ENCODE data around the gene ADCY2.

Gene ADCY2

DNA sequence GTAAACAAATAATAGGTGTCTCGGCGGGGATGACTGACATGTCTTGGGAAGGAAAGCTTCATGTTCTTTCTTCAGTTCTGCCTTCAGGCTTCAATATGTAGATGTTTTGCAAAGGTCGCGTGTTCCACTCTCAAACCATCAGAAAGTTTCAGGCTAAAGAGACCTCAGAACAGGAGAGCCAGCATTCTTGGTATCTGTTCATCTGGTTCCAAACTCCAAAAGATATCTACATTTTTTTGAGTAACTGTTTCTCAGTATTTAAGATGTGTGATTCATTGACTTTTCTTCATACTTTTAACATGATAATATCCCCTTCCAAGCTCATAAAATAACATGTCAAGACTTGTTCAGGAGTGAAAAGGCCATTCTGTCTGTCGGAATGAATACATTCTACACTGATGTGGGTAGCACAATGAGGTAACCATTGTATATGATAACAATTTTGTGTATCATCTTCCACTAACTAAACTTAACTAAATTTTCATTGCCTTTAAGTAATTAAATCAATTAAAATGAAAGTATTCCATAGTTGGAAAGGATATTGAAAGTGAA lies 271.4 kb downstream of the ADCY2 start:
- Mint-ChIP-seq H3K9me3 (peaks cover 4% of the 10 kb centered on the region), H3K27me3 (peaks cover 1% of the 10 kb centered on the region), H3K4me1 (no peaks in the 10 kb centered on the region), H3K4me3 (no peak overlapping the region), H3K27ac (no peak overlapping the region), H3K36me3 (no peaks in the 10 kb centered on the region)

DNA sequence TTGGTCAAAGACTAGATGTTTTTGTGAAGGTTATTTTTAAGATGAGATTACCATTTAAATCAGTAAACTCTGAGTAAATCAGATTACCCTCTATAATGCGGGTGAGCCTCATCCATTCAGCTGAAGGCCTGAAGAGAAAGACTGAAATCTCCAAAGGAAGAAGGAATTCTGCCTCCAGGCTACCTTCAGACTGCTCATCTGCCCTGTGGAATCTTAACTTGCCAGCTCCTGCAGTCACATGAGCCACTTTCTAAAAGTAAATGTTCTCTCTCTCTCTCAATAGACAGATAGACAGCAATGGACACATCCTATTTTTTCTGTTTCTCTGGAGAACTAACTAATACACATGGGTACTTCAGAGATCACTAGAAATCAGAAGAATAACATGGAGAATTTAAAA lies 272.2 kb downstream of the ADCY2 start:
- no peaks in the 10 kb centered on the region for H3K36me3 Mint-ChIP-seq
- H3K9me3 Mint-ChIP-seq = peaks cover 4% of the 10 kb centered on the region
- H3K4me3 Mint-ChIP-seq = no peak overlapping the region
- no peak overlapping the region for H3K27ac Mint-ChIP-seq
- peaks cover 1% of the 10 kb centered on the region for H3K27me3 Mint-ChIP-seq
- H3K4me1 Mint-ChIP-seq = no peaks in the 10 kb centered on the region

DNA sequence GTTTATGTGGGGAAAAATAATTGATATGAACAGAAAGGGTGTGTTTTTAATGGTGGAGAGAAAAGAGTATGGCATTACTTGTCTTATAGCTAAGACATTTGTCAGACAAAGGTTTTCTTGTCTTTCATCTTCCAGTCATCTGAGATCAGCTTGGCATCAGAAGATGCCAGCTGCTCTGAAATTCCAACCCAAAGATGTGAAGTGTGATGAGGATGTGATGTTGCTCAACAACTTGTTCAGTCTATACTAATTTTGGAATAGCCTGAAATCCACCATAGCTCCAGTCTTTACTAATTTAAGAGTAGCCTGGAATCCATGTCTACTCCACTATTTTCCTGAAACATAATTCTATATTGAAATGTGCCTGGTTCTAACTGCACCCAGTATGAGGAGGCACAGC lies 272.7 kb downstream of the ADCY2 start:
- Mint-ChIP-seq H3K27me3 (peaks cover 1% of the 10 kb centered on the region), H3K27ac (no peak overlapping the region), H3K9me3 (peaks cover 4% of the 10 kb centered on the region), H3K4me1 (no peaks in the 10 kb centered on the region), H3K4me3 (no peak overlapping the region), H3K36me3 (no peaks in the 10 kb centered on the region)

DNA sequence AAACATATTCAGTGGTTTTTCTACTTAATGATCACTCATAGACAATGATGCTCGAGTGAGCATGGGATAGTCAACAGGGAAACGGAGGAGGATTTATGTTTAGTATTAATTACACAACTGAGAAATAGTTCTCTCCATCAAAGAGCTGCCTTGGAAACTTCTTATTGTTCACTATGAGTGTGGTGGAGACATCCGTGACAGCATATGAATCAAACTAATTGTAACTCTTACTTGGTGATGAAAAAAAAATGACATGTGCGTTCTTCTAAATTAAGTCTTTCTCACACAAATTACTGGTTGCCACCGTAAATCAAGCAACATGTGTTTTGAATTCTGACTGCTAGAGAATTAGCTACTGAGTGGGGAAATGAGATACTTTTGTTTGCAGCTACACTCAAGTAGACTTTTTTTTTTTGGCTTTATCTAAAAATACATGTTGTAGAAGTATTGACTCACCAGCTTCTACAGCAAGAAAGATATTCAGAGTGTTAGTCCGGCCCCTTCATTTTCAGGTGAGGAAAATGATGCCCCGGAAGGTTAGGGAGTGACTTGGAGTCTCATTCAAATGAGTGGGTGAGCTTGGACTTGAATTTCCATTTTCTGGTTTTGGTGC lies 275.5 kb downstream of the ADCY2 start:
- no peak overlapping the region for H3K4me3 Mint-ChIP-seq
- peaks cover 1% of the 10 kb centered on the region for H3K27me3 Mint-ChIP-seq
- H3K9me3 Mint-ChIP-seq = peaks cover 4% of the 10 kb centered on the region
- H3K36me3 Mint-ChIP-seq = no peaks in the 10 kb centered on the region
- no peaks in the 10 kb centered on the region for H3K4me1 Mint-ChIP-seq
- H3K27ac Mint-ChIP-seq = no peak overlapping the region

DNA sequence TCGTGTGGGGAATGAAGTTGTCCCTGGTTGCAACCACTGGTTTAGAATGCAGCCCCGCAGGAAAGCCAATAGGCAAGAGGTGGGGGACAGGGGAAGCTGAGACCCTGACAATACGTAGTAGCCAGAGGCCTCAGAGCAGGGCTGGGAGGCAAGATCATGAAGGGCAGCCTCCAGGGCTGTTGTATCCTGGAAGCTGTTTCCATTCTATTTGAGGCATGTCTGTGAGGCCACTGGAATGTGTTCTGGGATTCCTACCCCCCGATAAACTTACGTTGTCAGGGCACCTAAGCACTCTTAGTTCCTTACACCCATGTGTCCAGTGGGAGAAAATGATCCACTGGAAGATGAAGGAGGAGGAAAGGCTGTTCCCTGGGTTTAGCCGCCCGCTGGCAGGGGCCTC lies 277.7 kb downstream of the ADCY2 start:
- no peak overlapping the region for H3K27ac Mint-ChIP-seq
- no peaks in the 10 kb centered on the region for H3K4me1 Mint-ChIP-seq
- H3K27me3 Mint-ChIP-seq = peaks cover 1% of the 10 kb centered on the region
- peaks cover 4% of the 10 kb centered on the region for H3K9me3 Mint-ChIP-seq
- no peak overlapping the region for H3K4me3 Mint-ChIP-seq
- no peaks in the 10 kb centered on the region for H3K36me3 Mint-ChIP-seq

DNA sequence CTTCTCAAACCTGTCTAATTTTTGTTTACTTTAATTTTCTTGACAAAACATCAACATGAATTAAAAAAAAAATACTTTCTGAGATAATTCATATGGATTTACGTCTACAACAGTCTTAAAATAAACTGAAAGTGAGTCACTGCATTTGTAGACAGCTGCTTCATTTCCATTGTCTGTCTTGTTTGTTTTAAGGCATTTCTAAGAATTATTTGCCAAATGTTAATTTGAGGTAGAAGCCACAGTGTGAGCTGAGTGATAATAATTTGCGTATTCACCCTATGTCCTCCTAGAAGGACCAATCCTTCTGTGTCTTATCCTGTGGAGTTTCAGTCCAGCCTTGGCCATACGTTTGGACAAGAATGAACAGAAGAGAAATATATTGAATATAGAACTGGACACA lies 280.5 kb downstream of the ADCY2 start:
- Mint-ChIP-seq H3K4me1 (no peaks in the 10 kb centered on the region), H3K9me3 (no peaks in the 10 kb centered on the region), H3K27me3 (no peaks in the 10 kb centered on the region), H3K36me3 (no peaks in the 10 kb centered on the region), H3K27ac (no peak overlapping the region), H3K4me3 (no peak overlapping the region)

DNA sequence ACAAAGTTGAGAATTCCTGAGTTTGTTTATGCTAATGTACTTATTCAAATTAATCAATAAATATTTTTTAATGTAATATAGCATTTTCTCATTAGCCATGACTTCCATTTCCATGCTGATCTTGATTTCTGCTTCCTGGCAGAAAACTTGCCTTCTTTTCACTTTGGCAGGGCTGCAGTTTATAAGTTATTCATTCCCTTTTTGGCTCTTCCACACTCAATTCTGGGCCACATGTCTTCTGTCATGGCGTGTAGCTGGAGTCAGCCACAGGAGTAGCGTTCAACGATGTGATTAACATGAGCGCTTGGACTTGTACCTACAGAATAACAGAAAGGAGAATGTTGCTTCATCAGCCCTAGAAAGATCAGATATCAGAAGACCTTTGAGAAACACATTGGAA lies 282.1 kb downstream of the ADCY2 start:
- no peaks in the 10 kb centered on the region for H3K4me1 Mint-ChIP-seq
- H3K36me3 Mint-ChIP-seq = no peaks in the 10 kb centered on the region
- H3K9me3 Mint-ChIP-seq = no peaks in the 10 kb centered on the region
- no peak overlapping the region for H3K27ac Mint-ChIP-seq
- no peaks in the 10 kb centered on the region for H3K27me3 Mint-ChIP-seq
- no peak overlapping the region for H3K4me3 Mint-ChIP-seq

DNA sequence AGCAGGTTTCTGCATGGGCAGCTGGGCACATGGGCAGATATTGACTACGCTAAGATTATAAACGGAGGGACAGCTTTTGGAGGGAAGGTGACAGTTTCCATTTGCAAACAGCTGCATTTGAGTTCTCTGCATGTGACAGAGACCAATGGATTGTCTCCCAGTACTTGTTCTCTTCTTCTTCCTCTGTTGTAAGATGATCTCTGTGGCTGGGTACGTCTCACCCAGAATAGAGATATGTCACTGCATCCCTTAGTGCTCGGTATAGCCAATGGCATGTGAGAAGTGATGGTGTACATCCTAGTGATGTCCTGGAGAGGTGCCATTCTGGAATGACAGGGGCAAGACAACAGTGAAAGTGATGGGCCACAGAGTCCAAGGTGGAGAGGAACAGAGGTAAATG lies 283.7 kb downstream of the ADCY2 start:
- Mint-ChIP-seq H3K36me3 (no peaks in the 10 kb centered on the region), H3K27me3 (no peaks in the 10 kb centered on the region), H3K27ac (no peak overlapping the region), H3K9me3 (no peaks in the 10 kb centered on the region), H3K4me1 (no peaks in the 10 kb centered on the region), H3K4me3 (no peak overlapping the region)

DNA sequence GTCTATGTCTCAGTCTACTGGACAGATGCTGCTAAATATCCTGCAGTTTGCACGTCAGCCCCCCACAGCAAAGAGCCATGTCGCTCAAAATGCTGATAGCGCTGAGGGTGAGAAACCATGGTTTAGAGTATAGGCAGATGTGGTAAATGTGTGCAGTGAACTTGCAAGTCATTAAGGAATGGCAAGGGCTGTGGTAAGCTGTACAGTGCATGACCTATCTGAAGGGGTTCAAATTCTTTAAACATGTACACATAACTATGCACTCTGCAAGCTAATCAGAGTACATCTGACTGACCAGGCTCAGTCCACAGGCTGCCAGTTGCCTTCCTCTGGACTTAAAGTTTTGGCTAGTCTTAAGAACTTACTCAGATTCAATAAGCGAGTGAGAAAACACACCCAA lies 284.3 kb downstream of the ADCY2 start:
- H3K9me3 Mint-ChIP-seq = no peaks in the 10 kb centered on the region
- H3K36me3 Mint-ChIP-seq = no peaks in the 10 kb centered on the region
- no peak overlapping the region for H3K27ac Mint-ChIP-seq
- peaks cover 2% of the 10 kb centered on the region for H3K27me3 Mint-ChIP-seq
- H3K4me1 Mint-ChIP-seq = no peaks in the 10 kb centered on the region
- no peak overlapping the region for H3K4me3 Mint-ChIP-seq

DNA sequence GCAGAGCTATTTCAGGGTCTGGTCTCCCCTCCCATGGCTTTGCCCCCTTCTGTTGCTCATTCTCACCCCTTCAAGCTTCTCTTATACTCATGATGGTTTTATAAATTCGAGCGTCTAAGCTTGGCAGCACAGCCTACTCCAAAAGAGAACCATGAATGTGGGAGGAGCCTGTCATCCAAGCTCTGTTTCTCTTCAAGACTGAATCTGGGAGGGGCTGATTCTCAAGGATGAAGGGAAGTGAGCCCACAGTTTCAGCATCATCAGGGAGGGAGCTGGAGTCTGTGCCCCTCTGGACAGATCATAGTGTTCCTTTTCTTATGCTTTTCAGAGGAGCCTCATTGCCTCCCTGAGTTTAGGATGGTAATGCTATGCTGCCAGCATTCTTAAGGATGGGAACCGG lies 286.4 kb downstream of the ADCY2 start:
- Mint-ChIP-seq H3K4me1 (no peaks in the 10 kb centered on the region), H3K27me3 (peaks cover 2% of the 10 kb centered on the region), H3K9me3 (no peaks in the 10 kb centered on the region), H3K27ac (no peak overlapping the region), H3K4me3 (no peak overlapping the region), H3K36me3 (no peaks in the 10 kb centered on the region)

DNA sequence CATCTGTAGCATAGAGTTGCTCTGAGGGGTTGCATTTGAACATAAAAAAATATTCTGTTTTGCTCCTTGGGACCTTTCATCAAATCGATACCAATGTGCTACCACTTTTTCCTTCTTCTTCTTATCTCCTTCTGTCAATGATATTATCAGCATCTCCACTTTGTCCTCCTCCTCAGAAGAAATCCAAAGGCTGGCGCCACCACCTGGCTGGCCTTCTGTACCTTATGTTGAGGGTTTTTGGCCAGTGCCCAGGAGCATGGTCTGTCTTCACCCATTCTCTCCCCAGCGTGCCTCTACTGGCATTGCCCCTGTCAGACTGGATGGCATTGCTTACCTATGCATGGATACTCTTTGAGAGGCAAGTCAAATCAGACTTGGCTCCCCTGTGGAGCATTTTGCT lies 287.8 kb downstream of the ADCY2 start:
- Mint-ChIP-seq H3K4me3 (no peak overlapping the region), H3K27me3 (peaks cover 2% of the 10 kb centered on the region), H3K4me1 (no peaks in the 10 kb centered on the region), H3K27ac (no peak overlapping the region), H3K36me3 (no peaks in the 10 kb centered on the region), H3K9me3 (no peaks in the 10 kb centered on the region)

DNA sequence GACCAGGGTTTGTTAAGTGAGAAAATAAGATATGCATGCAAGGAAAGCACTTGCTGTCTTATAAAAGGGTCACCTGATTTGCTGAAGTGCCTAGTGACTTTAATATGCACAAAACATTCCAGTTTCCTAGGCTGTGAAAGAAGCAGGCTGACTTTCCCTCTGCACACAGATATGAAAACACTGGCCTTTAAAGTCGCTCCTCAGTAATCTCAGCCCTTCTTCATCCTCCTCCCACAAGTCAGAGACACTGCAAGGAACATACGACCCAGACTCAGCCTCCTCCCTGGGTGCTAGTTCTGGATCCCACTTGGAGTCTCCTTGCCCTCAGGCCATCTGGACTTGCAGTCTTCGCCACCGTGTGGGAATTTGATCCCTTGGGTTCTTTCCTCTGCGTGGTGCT lies 288.9 kb downstream of the ADCY2 start:
- H3K27me3 Mint-ChIP-seq = peaks cover 2% of the 10 kb centered on the region
- H3K4me3 Mint-ChIP-seq = no peak overlapping the region
- no peaks in the 10 kb centered on the region for H3K36me3 Mint-ChIP-seq
- H3K4me1 Mint-ChIP-seq = no peaks in the 10 kb centered on the region
- no peak overlapping the region for H3K27ac Mint-ChIP-seq
- H3K9me3 Mint-ChIP-seq = no peaks in the 10 kb centered on the region

DNA sequence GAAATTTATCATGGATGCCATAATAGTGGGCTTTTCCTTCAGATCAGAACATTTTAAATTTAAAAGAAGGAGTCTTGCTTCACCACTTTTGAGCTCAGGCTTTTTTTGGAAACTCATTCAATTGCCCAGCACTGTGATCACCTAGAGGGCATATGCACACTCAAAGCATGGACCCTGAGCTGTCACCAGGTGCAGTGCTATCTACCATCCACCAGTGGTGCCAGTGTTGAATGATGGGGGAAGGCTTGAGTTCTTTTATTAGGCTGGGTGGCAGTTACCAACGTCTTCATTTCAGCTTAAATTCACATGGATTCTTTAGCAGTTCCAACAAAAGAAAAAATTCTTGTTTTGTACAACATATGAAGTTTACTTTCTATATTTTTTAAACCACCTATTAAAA lies 290.9 kb downstream of the ADCY2 start:
- H3K4me3 Mint-ChIP-seq = no peak overlapping the region
- H3K27ac Mint-ChIP-seq = no peak overlapping the region
- H3K4me1 Mint-ChIP-seq = no peaks in the 10 kb centered on the region
- no peaks in the 10 kb centered on the region for H3K36me3 Mint-ChIP-seq
- no peaks in the 10 kb centered on the region for H3K9me3 Mint-ChIP-seq
- H3K27me3 Mint-ChIP-seq = peaks cover 2% of the 10 kb centered on the region

DNA sequence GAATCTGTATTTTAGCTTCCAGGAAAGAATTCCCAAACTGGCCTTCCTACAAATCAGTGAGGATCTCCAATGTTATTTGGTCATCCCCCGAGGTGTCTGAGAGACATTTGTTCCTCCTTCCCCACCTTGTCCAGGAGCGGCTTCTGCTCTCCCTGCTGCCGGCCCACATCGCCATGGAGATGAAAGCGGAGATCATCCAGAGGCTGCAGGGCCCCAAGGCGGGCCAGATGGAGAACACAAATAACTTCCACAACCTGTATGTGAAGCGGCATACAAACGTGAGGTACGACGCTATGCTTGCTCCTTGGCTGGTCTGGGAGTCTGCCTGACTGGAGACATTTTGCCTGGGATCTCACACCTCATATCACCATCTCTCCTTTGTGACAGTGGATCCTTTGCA lies 294.6 kb downstream of the ADCY2 start:
- Mint-ChIP-seq H3K27ac (no peak overlapping the region), H3K27me3 (no peaks in the 10 kb centered on the region), H3K36me3 (no peaks in the 10 kb centered on the region), H3K4me3 (no peak overlapping the region), H3K9me3 (no peaks in the 10 kb centered on the region), H3K4me1 (no peaks in the 10 kb centered on the region)

DNA sequence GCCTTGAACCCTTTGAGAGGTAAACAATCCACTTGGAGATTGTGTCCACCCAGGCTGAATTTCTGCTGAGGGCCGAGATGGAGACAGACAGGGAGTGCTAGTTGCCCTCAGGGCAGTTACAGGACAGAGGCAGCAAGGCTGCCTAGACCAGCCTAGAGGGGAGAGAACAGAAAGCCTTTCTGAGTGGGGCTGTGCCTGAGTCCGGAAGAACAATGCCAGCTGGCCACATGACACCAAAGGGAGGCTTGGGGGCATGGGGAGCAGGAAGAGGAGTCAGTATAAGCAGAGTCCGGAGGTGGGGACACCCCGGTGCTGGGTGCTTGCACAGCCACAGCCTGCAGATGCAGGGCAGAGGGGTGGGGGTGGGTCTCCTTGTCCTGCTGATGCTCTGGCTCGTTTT lies 309.3 kb downstream of the ADCY2 start:
- Mint-ChIP-seq H3K27me3 (peaks cover 6% of the 10 kb centered on the region), H3K27ac (no peak overlapping the region), H3K4me3 (no peak overlapping the region), H3K4me1 (no peaks in the 10 kb centered on the region), H3K36me3 (no peaks in the 10 kb centered on the region), H3K9me3 (no peaks in the 10 kb centered on the region)

DNA sequence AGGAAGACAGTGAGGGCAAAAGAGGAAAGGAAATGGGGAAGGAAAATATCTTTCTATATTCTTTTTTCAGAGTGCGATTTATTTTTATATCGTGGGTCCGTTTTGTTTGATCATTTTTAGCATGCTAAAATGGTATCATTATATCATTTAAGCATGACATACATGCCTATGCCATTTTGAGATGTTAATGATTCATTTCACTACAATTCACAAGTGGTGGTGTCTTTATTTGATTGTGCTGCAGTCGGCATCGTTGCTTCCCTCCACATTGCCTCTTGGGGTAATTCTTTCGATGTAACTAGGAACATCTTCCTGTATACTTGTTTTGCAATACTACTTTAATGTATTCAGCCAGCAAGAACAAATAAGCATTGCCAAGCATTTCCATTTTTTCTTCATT lies 309.8 kb downstream of the ADCY2 start:
- H3K27ac Mint-ChIP-seq = no peak overlapping the region
- H3K9me3 Mint-ChIP-seq = no peaks in the 10 kb centered on the region
- no peaks in the 10 kb centered on the region for H3K4me1 Mint-ChIP-seq
- no peak overlapping the region for H3K4me3 Mint-ChIP-seq
- H3K36me3 Mint-ChIP-seq = no peaks in the 10 kb centered on the region
- peaks cover 6% of the 10 kb centered on the region for H3K27me3 Mint-ChIP-seq

DNA sequence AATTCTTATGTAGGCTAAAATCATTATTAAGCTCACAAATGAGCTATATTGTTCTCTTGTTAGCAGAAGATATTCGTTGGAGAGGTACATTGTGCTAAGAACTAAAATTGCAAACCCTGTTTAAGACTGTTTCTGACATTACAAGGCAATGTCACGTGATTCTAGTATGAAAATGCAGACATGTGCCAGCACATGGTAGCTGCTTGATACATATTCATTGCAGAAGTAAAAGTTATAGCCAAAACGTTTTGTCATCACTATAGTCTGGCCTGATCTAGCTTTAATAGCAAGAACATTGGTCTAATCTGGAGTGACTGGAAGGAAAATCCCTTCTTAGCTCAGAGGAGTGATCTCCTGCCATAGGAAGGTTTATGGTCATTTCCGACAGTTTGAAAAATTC lies 310.3 kb downstream of the ADCY2 start:
- peaks cover 6% of the 10 kb centered on the region for H3K27me3 Mint-ChIP-seq
- H3K4me1 Mint-ChIP-seq = no peaks in the 10 kb centered on the region
- no peaks in the 10 kb centered on the region for H3K9me3 Mint-ChIP-seq
- H3K4me3 Mint-ChIP-seq = no peak overlapping the region
- no peaks in the 10 kb centered on the region for H3K36me3 Mint-ChIP-seq
- no peak overlapping the region for H3K27ac Mint-ChIP-seq
